ENCODE measurements around the gene CELF4.

Gene CELF4

GRCh38 chr18:37336568-37337285, 228.9 kb downstream of the CELF4 start:
- no peaks in the 10 kb centered on the region for H3K9me3 ChIP-seq (ENCODE audit: insufficient read depth, low read length)
- no peak for TF ChIP-seq CTCF (IDR thresholded peaks at IDR 0.05; ENCODE audit: insufficient read depth, low read length, poor library complexity, severe bottlenecking)
- no peak for TF ChIP-seq EZH2phosphoT487 (conservative IDR thresholded peaks at IDR 0.05; ENCODE audit: low read length)
- no peak overlapping the region for H2AFZ ChIP-seq (ENCODE audit: low read depth, low read length, severe bottlenecking)
- H3K4me3 ChIP-seq (ENCODE audit: insufficient read depth, low read length, poor library complexity, severe bottlenecking) = no peak overlapping the region
- H3K4me2 ChIP-seq (ENCODE audit: low read depth, low read length, poor library complexity, severe bottlenecking) = no peak overlapping the region
- H3K9ac ChIP-seq (ENCODE audit: low read length) = no peak overlapping the region
- no peaks in the 10 kb centered on the region for H3K79me2 ChIP-seq (ENCODE audit: insufficient read depth, low read length)
- H3F3A ChIP-seq (ENCODE audit: insufficient read depth) = no peaks in the 10 kb centered on the region
- no peaks in the 10 kb centered on the region for H3K27me3 ChIP-seq (ENCODE audit: low read length)
- H3K9me2 ChIP-seq (replicated peaks; ENCODE audit: insufficient read depth, low read length) = no peaks in the 10 kb centered on the region
- H4K20me1 ChIP-seq (ENCODE audit: low read depth, low read length) = no peaks in the 10 kb centered on the region
- H3K36me3 ChIP-seq (ENCODE audit: low read length) = no peaks in the 10 kb centered on the region
- no peak overlapping the region for H3K27ac ChIP-seq (ENCODE audit: low read depth, low read length)

GRCh38 chr18:37335409-37335736, 230.2 kb downstream of the CELF4 start:
- Histone ChIP-seq H3K79me2 (ENCODE audit: insufficient read depth, low read length) (no peaks in the 10 kb centered on the region), H2AFZ (ENCODE audit: low read depth, low read length, severe bottlenecking) (no peak overlapping the region), H3K4me3 (ENCODE audit: insufficient read depth, low read length, poor library complexity, severe bottlenecking) (no peak overlapping the region), H3K36me3 (ENCODE audit: low read length) (no peaks in the 10 kb centered on the region), H3K4me2 (ENCODE audit: low read depth, low read length, poor library complexity, severe bottlenecking) (no peak overlapping the region), H3K9ac (ENCODE audit: low read length) (no peak overlapping the region), H4K20me1 (ENCODE audit: low read depth, low read length) (no peaks in the 10 kb centered on the region), H3F3A (ENCODE audit: insufficient read depth) (no peaks in the 10 kb centered on the region), H3K9me3 (ENCODE audit: insufficient read depth, low read length) (no peaks in the 10 kb centered on the region), H3K9me2 (replicated peaks; ENCODE audit: insufficient read depth, low read length) (no peaks in the 10 kb centered on the region), H3K27me3 (ENCODE audit: low read length) (no peaks in the 10 kb centered on the region), H3K27ac (ENCODE audit: low read depth, low read length) (no peak overlapping the region)
- no peak for TF ChIP-seq CTCF (IDR thresholded peaks at IDR 0.05; ENCODE audit: insufficient read depth, low read length, poor library complexity, severe bottlenecking)
- no peak for TF ChIP-seq EZH2phosphoT487 (conservative IDR thresholded peaks at IDR 0.05; ENCODE audit: low read length)

GRCh38 chr18:37334631-37335408, 230.8 kb downstream of the CELF4 start:
- no peaks in the 10 kb centered on the region for H3K36me3 ChIP-seq (ENCODE audit: low read length)
- H3F3A ChIP-seq (ENCODE audit: insufficient read depth) = no peaks in the 10 kb centered on the region
- TF ChIP-seq EZH2phosphoT487 (conservative IDR thresholded peaks at IDR 0.05; ENCODE audit: low read length) (no peak), CTCF (IDR thresholded peaks at IDR 0.05; ENCODE audit: insufficient read depth, low read length, poor library complexity, severe bottlenecking) (no peak)
- H3K27ac ChIP-seq (ENCODE audit: low read depth, low read length) = no peak overlapping the region
- H3K79me2 ChIP-seq (ENCODE audit: insufficient read depth, low read length) = no peaks in the 10 kb centered on the region
- no peaks in the 10 kb centered on the region for H3K27me3 ChIP-seq (ENCODE audit: low read length)
- H3K9me3 ChIP-seq (ENCODE audit: insufficient read depth, low read length) = no peaks in the 10 kb centered on the region
- no peaks in the 10 kb centered on the region for H3K9me2 ChIP-seq (replicated peaks; ENCODE audit: insufficient read depth, low read length)
- no peak overlapping the region for H3K4me3 ChIP-seq (ENCODE audit: insufficient read depth, low read length, poor library complexity, severe bottlenecking)
- H3K9ac ChIP-seq (ENCODE audit: low read length) = no peak overlapping the region
- no peaks in the 10 kb centered on the region for H4K20me1 ChIP-seq (ENCODE audit: low read depth, low read length)
- H2AFZ ChIP-seq (ENCODE audit: low read depth, low read length, severe bottlenecking) = no peak overlapping the region
- H3K4me2 ChIP-seq (ENCODE audit: low read depth, low read length, poor library complexity, severe bottlenecking) = no peak overlapping the region
